ENCODE data around the gene CST7. TPM values are rescaled to one million over a fixed set of nuclear protein-coding genes. Genes with fewer than 3 reads are reported as not detected.

The CST7 gene
- total RNA-seq, 4 donors from 2014 or later = 4.2 to 4.7 (median 4.4) TPM; not detected in 1

DNA sequence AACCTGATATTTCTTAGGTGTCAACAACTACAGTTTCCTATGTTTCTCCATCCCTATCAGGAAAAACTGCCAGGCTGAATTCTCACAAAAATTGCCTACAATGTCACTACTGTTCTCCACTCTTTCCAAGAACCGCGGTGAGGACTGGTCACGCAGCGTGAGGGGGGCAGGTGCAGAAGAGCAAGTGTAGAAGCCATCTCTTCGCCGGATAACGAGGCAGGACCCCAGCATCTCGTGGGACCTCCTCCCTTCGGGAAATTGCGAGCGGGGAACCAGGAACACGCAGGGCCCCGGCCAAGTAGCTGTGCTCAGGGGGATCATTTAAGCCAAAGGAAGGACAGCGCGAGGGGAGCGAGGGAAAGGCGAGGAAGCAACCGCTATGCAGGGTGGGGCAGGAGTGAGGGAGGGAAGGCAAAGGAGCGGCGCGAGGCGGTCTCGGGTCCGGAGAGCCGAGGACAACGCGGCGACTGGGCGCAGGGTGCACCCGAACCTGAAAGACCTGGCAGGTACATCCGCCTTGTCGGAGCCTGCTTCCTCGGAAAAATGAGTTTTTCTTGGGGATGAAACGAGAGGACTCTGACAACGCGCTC, 42.9 kb downstream of the CST7 start:
- H3K27ac ChIP-seq = peak overlapping the region; percentile 90 to 95 (median 92)
- peak overlapping the region; percentile 72 to 97 (median 93) for H3K4me3 ChIP-seq
- no peaks in the 10 kb centered on the region for H3K27me3 ChIP-seq
- no peaks in the 10 kb centered on the region for H3K9me3 ChIP-seq
- no peaks in the 10 kb centered on the region for H3K36me3 ChIP-seq
- H3K4me1 ChIP-seq = peaks cover 0 to 41% (median 6%) of the 10 kb centered on the region in 4 donors
- peak in 2 of 3 donors; percentile 30 to 63 for DNase-seq
- TF ChIP-seq POLR2A (IDR thresholded peaks at IDR 0.05) = no peak
- TF ChIP-seq, protein P1, sequence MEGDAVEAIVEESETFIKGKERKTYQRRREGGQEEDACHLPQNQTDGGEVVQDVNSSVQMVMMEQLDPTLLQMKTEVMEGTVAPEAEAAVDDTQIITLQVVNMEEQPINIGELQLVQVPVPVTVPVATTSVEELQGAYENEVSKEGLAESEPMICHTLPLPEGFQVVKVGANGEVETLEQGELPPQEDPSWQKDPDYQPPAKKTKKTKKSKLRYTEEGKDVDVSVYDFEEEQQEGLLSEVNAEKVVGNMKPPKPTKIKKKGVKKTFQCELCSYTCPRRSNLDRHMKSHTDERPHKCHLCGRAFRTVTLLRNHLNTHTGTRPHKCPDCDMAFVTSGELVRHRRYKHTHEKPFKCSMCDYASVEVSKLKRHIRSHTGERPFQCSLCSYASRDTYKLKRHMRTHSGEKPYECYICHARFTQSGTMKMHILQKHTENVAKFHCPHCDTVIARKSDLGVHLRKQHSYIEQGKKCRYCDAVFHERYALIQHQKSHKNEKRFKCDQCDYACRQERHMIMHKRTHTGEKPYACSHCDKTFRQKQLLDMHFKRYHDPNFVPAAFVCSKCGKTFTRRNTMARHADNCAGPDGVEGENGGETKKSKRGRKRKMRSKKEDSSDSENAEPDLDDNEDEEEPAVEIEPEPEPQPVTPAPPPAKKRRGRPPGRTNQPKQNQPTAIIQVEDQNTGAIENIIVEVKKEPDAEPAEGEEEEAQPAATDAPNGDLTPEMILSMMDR (IDR thresholded peaks at IDR 0.05) = no peak

DNA sequence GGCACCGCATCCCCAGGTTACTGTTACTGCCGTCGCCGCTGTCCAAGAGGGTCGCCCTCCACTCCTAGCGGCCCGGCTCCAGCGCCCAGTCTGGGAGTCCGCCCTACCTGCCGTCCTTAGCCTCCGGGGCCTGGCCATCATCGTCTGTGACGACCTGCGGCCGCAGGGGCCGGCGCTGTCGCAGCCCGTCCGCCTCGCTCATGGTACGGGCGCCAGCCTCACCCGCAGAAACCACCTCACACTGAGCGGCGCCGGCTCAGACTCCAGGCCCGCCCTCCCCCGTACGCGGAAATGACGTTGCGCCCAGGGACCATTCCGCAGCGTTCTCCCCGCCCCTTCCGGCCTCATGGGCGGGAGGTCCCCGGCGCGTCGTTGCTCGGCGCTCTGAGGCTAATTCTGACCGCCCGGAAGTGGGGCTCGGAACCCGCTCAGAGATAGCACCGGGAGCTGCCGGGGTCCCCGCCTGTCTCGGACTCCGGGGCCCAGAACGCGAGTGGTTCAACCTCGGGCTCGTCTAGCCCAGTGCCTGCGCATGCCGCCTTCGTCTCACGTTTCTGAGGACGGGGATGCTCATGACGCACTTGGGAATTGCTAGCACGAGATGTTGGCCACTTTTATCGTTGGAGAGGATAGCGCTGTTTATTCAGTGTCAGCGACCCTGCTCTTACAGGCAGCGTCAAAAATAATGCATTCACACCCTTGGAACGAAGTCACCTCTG, 43.6 kb downstream of the CST7 start, which contains the start of gene APMAP:
APMAP (minus strand) TSS at position 265 of the 719 bp plus-strand sequence; CDS start at position 202, 63 bp downstream.
- TF ChIP-seq, protein P1 (IDR thresholded peaks at IDR 0.05) = no peak
- peak; percentile 96 to 98 for TF ChIP-seq POLR2A (IDR thresholded peaks at IDR 0.05)
- peak; percentile 98 to 99 (median 98) for DNase-seq
- H3K9me3 ChIP-seq = no peaks in the 10 kb centered on the region
- H3K27ac ChIP-seq = peak within 1 kb of the TSS; percentile 90 to 95 (median 92)
- H3K36me3 ChIP-seq = no peaks in the 10 kb centered on the region
- no peaks in the 10 kb centered on the region for H3K27me3 ChIP-seq
- peaks cover 0 to 41% (median 6%) of the 10 kb centered on the region in 4 donors for H3K4me1 ChIP-seq
- H3K4me3 ChIP-seq = peak within 1 kb of the TSS; percentile 72 to 97 (median 93)

DNA sequence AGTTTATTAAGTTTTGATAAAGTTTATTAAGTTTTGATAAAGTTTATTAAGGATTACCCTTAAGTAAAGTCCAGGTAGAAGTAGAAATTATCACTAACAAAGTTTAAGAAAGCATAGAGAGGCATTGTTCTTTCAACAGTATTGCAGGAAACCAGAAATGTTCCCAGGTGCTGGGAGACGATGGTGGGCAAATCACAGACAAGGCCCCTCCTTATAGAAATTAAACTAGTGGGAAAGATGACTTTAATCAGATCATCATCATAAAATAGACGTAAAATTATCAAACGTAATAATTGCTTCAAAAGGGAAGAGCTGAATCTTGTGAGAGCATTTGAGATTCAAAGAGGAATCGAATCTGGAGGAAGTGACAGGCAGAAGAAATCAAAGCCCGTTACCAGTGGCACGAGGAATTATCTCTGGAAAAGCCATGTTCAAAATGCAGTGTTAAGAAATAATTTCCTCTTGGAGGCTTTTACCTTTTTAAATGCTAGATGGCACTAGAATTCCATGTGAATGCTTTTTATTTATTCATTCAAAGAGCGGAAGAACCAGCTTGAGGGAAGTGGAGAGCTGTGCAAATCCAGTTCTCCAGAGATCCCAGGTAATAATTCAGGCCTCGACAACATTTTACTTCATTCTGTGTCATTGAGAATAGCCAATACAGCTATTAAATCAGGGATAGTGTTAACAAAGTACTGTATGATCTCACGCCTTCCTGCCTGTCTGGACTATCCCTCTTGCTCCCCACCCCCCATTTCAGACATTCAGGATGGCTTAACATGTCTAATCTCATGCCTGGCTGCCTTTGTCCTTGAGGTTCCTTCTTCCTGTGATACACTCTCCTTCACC, 44.5 kb downstream of the CST7 start:
- Histone ChIP-seq H3K27me3 (no peaks in the 10 kb centered on the region), H3K4me3 (peak overlapping the region; percentile 72 to 97 (median 93)), H3K36me3 (no peaks in the 10 kb centered on the region), H3K27ac (peak overlapping the region; percentile 90 to 95 (median 92)), H3K4me1 (peaks cover 0 to 49% (median 6%) of the 10 kb centered on the region in 4 donors), H3K9me3 (no peaks in the 10 kb centered on the region)
- TF ChIP-seq, protein P1 (IDR thresholded peaks at IDR 0.05) = peak in 3 of 6 experiments; percentile 33 to 46 (median 45)
- TF ChIP-seq POLR2A (IDR thresholded peaks at IDR 0.05) = no peak
- no peak for DNase-seq

DNA sequence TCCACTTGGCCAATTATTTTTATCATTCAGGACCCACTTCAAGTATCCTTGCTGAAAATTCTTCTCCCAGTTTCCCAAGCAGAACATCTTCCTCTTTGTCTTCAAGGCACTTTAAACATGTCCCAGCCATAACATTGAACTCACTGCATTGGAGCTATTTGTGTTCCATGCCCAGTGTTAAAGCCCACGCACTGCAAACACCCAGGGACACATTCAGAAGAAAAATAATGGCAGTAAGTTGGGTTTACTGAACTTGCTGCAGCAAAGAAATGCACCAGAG, 45.1 kb downstream of the CST7 start:
- no peak overlapping the region for H3K27ac ChIP-seq
- no peak for DNase-seq
- no peaks in the 10 kb centered on the region for H3K36me3 ChIP-seq
- peaks cover 0 to 55% (median 6%) of the 10 kb centered on the region in 4 donors for H3K4me1 ChIP-seq
- no peaks in the 10 kb centered on the region for H3K9me3 ChIP-seq
- H3K27me3 ChIP-seq = no peaks in the 10 kb centered on the region
- TF ChIP-seq, protein P1 (IDR thresholded peaks at IDR 0.05) = no peak
- H3K4me3 ChIP-seq = no peak overlapping the region

DNA sequence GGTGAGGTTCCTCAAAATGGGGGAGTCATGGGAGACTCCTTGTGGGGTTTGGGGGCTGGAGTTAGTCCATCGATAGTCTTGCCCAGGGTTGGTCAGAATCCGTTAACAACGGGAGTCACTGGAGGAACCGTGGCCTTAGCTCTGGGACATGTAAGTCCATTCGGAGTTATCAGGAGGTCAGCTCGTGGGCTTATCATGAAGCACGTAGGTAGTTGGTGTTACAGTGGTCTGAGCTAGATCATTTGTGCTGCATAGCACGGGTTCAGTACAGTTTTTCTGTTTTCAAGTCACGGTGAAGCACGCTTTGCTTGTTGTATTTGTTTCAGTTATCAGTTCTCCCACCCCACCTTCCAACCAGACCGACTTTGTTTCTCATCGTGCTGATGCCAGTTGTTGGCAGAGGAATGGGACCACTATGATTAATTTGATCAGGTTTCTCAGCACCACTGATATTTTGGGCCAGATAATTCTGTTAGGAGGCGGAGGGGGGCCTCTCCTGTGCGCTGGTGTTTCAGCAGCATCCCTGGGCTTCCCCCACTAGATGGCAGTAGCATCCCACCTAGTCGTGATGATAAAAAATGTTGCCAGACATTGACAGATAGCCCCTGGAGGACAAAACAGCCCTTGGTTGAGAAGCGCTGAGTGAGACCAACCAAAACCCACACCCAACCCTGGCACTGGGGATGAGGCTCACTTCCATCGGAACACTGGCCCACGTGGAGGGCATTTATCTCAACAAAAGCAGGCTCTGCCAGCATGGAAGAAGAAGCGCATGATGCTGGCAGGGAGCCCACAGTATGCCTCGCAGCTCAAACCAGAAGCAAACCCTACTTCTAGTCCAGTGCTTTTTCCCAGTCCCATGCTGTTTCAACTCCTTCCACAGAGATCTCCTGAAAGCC, 45.6 kb downstream of the CST7 start:
- Histone ChIP-seq H3K4me3 (peak overlapping the region in 1 of 4 donors; percentile 16), H3K27ac (no peak overlapping the region)
- TF ChIP-seq, protein P1 (IDR thresholded peaks at IDR 0.05) = peak; percentile 87 to 94 (median 93)
- TF ChIP-seq POLR2A (IDR thresholded peaks at IDR 0.05) = no peak

More for the DNA sequence above, 45.6 kb downstream of the CST7 start:
- no peaks in the 10 kb centered on the region for H3K9me3 ChIP-seq
- DNase-seq = peak; percentile 79 to 92 (median 83)
- no peaks in the 10 kb centered on the region for H3K36me3 ChIP-seq
- peaks cover 0 to 61% (median 6%) of the 10 kb centered on the region in 4 donors for H3K4me1 ChIP-seq
- H3K27me3 ChIP-seq = no peaks in the 10 kb centered on the region
